Smooth muscle cell (in vitro differentiated cells): ENCODE measurements around the gene ANAPC13. TPM values are rescaled to one million over a fixed set of nuclear protein-coding genes. Genes with fewer than 3 reads are reported as not detected.

Source experiments
- DNase-seq: peaks from one replicate; lab custom pipeline; 2025; ENCODE audit not compliant: unreplicated experiment; lab: John Stamatoyannopoulos, UW
- H2AFZ ChIP-seq: fragments of 200-600 bp; sonication (generic); 2 replicates; pipeline ENCODE4 v1.6.0; 2016; ENCODE audit warnings: antibody characterized with exemption, low read depth, mild to moderate bottlenecking
- H3F3A ChIP-seq: fragments of 200-600 bp; sonication (generic); 2 replicates; pipeline ENCODE4 v1.6.0; 2017; ENCODE audit warnings: antibody characterized with exemption, low read depth
- H3K27ac ChIP-seq: fragments of 200-600 bp; sonication (generic); 2 replicates; pipeline ENCODE4 v1.5.1; 2016; ENCODE audit warnings: low read depth, mild to moderate bottlenecking
- H3K27me3 ChIP-seq: fragments of 200-600 bp; sonication (generic); 2 replicates; pipeline ENCODE4 v1.6.1; 2016; ENCODE audit warnings: low read depth, mild to moderate bottlenecking
- H3K36me3 ChIP-seq: fragments of 200-600 bp; sonication (generic); 2 replicates; pipeline ENCODE4 v1.5.1; 2016; ENCODE audit warnings: low read depth
- H3K4me1 ChIP-seq: fragments of 200-600 bp; sonication (generic); 2 replicates; pipeline ENCODE4 v1.5.1; 2016; ENCODE audit warnings: low read depth
- H3K4me2 ChIP-seq: fragments of 200-600 bp; sonication (generic); 2 replicates; pipeline ENCODE4 v1.6.0; 2016; ENCODE audit warnings: mild to moderate bottlenecking
- H3K4me3 ChIP-seq: fragments of 200-600 bp; sonication (generic); 2 replicates; pipeline ENCODE4 v1.5.1; 2016; ENCODE audit warnings: mild to moderate bottlenecking
- H3K79me2 ChIP-seq: fragments of 200-600 bp; sonication (generic); 2 replicates; pipeline ENCODE4 v1.6.0; 2016; ENCODE audit warnings: low read depth, mild to moderate bottlenecking
- H3K9ac ChIP-seq: fragments of 200-600 bp; sonication (generic); 2 replicates; pipeline ENCODE4 v1.6.0; 2016; ENCODE audit warnings: low read depth
- H3K9me3 ChIP-seq: fragments of 200-600 bp; sonication (generic); replicated peaks from 2 replicates; pipeline ENCODE4 v1.5.1; 2016; ENCODE audit warnings: low read depth
- H4K20me1 ChIP-seq: fragments of 200-600 bp; sonication (generic); 2 replicates; pipeline ENCODE4 v1.6.0; 2016; ENCODE audit warnings: low read depth
- CTCF ChIP-seq: fragments of 200-600 bp; sonication (generic); IDR thresholded peaks from 2 replicates; pipeline ENCODE4 v1.5.1; 2017; ENCODE audit warnings: borderline replicate concordance, mild to moderate bottlenecking, antibody characterized with exemption; ENCODE audit not compliant: insufficient read depth, poor library complexity, severe bottlenecking
- WGBS: methylation state at CpG from one replicate; pipeline ENCODE4 v1.1.7; 2016; ENCODE audit warnings: low lambda C conversion rate; 5-methylcytosine and 5-hydroxymethylcytosine counted together
- polyA plus RNA-seq: library from polyadenylated mRNA; unstranded; fragments of >200 nt; fragmentation: Nextera tagmentation; extraction: Ambion mirVana; gene quantifications from 2 replicates; pipeline ENCODE4 v1.2.1, GENCODE V29; 2016
- total RNA-seq: library from RNA; depleted of rRNA; stranded (reverse); fragments of >200 nt; gene quantifications from 2 replicates; pipeline ENCODE4 v1.2.3, GENCODE V29; 2014

ANAPC13 gene
- total and polyA plus RNA-seq, 2 experiments from 2014 or later: 114 to 115 TPM

- peaks cover 39% of the 10 kb centered on the region for H3K4me1 ChIP-seq
- no peaks in the 10 kb centered on the region for H4K20me1 ChIP-seq
- peak overlapping the region; percentile 93 for H3K27ac ChIP-seq
- H3K79me2 ChIP-seq: no peaks in the 10 kb centered on the region
- H3F3A ChIP-seq: peaks cover 26% of the 10 kb centered on the region
- 10% methylated on average over 5 of the region's 5 CpGs for WGBS
- H3K27me3 ChIP-seq: no peaks in the 10 kb centered on the region
- H3K4me2 ChIP-seq: peak overlapping the region; percentile 57
- peak overlapping the region; percentile 84 for H3K9ac ChIP-seq
- no peak for DNase-seq
- no peak overlapping the region for H3K4me3 ChIP-seq
- no peak for TF ChIP-seq CTCF
- no peaks in the 10 kb centered on the region for H3K36me3 ChIP-seq
- H3K9me3 ChIP-seq: no peaks in the 10 kb centered on the region
- peak overlapping the region; percentile 48 for H2AFZ ChIP-seq
Measured at GRCh38 chr3:134462331-134462941, 23.3 kb downstream of the ANAPC13 start.

GRCh38 chr3:134460965-134461364 lies 24.8 kb downstream of the ANAPC13 start:
- Histone ChIP-seq H3K4me3 (no peak overlapping the region), H3F3A (peaks cover 24% of the 10 kb centered on the region), H2AFZ (peak overlapping the region; percentile 3), H3K27ac (peak overlapping the region; percentile 93), H3K36me3 (no peaks in the 10 kb centered on the region), H3K79me2 (no peaks in the 10 kb centered on the region), H3K27me3 (no peaks in the 10 kb centered on the region), H3K9ac (peak overlapping the region; percentile 73), H3K9me3 (no peaks in the 10 kb centered on the region), H3K4me1 (peaks cover 39% of the 10 kb centered on the region), H4K20me1 (no peaks in the 10 kb centered on the region), H3K4me2 (peak overlapping the region; percentile 72)
- TF ChIP-seq CTCF: no peak
- DNase-seq: no peak
- 28% methylated on average over 2 of the region's 2 CpGs for WGBS

GRCh38 chr3:134459562-134459961 lies 26.2 kb downstream of the ANAPC13 start:
- TF ChIP-seq CTCF: no peak
- Histone ChIP-seq H3K27ac (peak overlapping the region; percentile 93), H3F3A (peaks cover 22% of the 10 kb centered on the region), H3K4me3 (no peak overlapping the region), H4K20me1 (no peaks in the 10 kb centered on the region), H3K4me1 (peaks cover 34% of the 10 kb centered on the region), H2AFZ (no peak overlapping the region), H3K9me3 (no peaks in the 10 kb centered on the region), H3K4me2 (no peak overlapping the region), H3K79me2 (no peaks in the 10 kb centered on the region), H3K36me3 (no peaks in the 10 kb centered on the region), H3K27me3 (no peaks in the 10 kb centered on the region), H3K9ac (no peak overlapping the region)
- WGBS: 35% methylated on average over 4 of the region's 4 CpGs
- DNase-seq: no peak

- Histone ChIP-seq H3K4me1 (peaks cover 23% of the 10 kb centered on the region), H2AFZ (no peak overlapping the region), H3K9me3 (no peaks in the 10 kb centered on the region), H3K27ac (no peak overlapping the region), H3K79me2 (no peaks in the 10 kb centered on the region), H3K27me3 (no peaks in the 10 kb centered on the region), H3K4me3 (no peak overlapping the region), H3F3A (peaks cover 17% of the 10 kb centered on the region), H3K4me2 (no peak overlapping the region), H3K36me3 (no peaks in the 10 kb centered on the region), H4K20me1 (no peaks in the 10 kb centered on the region), H3K9ac (no peak overlapping the region)
- no peak for TF ChIP-seq CTCF
- 78% methylated on average over 10 of the region's 10 CpGs for WGBS
- no peak for DNase-seq
Measured at GRCh38 chr3:134458406-134458945, 27.3 kb downstream of the ANAPC13 start.
